Nucleus accumbens (tissue), 56 donors: ENCODE results near the gene YWHAG.
"Not testable (repeated sequence)": the region's sequence is repeated elsewhere in the genome, so short reads cannot be mapped to it uniquely, and the experiment has no call there.

ENCODE experiments used
- DNase-seq, 56 donors: peaks; one replicate each; lab custom pipeline; 2025; lab: John Stamatoyannopoulos, UW

Gene YWHAG

GRCh38 chr7:76352193-76352592, 6.6 kb downstream of the YWHAG start:
- peak in 15 of 56 donors; percentile 2 to 40 (median 22) for DNase-seq

DNA sequence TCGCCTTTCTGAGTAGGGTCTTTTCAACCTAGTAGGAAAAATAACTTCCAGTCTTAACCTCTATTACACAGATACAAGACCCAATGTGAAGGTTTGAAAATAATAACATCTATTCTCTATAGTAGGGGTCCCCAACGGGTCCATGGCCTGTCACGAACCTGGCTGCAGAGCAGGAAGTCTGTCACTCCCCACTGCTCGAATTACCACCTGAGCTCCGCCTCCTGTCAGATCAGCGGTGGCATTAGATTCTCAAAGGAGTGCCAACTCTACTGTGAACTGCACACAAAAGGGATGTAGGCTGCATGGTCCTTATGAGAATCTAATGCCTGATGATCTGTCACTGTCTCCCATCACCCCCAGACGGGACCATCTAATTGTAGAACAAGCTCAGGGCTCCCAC, 7.4 kb downstream of the YWHAG start:
- no peak for DNase-seq

DNA sequence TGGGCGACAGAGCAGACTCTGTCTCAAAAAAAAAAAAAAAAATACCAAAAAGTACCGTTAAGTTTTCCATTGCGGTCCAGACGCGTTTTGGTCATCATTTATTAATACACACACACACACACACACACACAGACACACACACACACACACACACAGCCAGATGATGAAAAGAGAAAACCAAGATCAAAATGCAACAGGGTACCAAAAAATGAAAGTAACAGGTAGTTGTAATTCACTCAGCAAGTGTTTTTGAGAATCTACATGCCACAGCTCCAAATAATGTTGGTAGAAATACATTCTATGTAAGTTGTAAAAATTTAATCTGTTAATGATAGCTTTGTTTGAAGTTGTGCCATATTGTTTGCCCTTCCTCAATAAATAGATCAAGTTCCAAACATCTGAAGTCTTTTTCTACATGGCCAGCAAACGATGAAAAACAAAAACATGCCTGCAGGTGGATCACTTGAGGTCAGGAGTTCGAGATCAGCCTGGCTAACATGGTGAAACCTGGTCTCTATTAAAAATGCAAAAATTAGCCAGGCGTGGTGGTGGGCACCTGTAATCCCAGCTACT, 9.4 kb downstream of the YWHAG start:
- no peak for DNase-seq

GRCh38 chr7:76347710-76348109, 11.1 kb downstream of the YWHAG start:
- DNase-seq: no peak

DNA sequence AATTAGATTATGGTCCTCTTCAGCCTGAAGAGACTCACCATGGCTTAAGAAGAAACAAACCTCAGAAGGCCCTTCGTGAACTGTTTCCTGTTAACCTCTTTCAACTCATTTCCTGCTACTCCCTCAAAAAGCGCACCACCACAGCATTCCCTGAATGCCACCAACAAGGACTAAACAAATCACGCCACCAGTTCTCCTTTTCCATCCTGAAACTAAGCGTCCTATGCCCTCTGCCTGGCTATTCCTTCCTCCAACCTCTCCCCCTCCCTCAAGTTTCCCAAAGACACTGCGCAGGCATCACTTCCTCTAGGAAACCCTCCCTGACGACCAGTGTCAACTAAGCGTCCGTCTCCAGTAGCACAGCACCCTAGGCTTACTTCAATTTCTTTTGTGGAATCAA, 12.0 kb downstream of the YWHAG start:
- no peak for DNase-seq

- no peak for DNase-seq
Measured at GRCh38 chr7:76346097-76346496, 12.7 kb downstream of the YWHAG start.

DNA sequence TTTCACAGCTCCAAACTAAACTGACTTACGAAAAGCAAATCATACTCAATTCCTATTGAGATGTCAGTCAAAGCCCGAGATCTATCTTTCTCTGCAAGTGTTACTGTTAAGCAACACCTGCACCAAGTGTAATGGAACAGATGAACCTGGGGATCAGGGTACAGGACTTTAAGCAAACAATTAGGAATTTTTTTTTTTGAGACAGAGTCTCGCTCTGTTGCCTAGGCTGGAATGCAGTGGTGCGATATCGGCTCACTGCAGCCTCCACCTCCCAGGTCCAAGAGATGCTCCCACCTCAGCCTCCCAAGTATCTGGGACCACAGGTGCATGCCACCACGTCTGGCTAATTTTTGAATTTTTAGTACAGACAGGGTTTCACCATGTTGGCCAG, 14.9 kb downstream of the YWHAG start:
- DNase-seq: no peak

DNA sequence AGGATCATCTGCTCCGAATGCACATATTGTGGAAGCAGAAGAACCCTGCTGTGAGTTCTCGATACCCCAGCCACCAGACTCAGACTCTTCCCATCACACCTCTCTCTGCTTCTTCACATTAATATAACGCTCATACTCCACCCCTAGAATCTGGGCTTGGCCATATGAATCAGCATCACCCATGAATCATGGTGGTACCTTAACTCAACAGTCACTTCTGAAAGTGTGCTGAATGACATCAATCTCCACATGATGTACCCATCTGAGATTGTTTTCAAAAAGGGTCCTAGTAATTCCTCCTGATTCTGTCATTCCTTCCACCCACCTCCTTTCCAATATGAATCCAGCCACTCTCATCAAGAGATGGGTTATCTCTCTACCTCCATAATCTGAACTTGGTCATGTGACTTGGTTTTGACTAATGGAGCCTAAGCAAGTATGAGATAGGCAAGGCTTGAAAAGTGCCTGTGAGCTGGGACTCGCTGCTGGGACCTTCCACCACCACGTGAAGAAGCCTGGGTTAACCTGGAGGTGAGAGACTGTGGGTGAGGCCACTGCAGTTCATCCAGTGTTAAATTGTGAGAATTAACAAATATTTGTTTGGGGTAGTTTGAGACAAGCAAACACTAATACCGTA, 15.4 kb downstream of the YWHAG start:
- no peak for DNase-seq

DNA sequence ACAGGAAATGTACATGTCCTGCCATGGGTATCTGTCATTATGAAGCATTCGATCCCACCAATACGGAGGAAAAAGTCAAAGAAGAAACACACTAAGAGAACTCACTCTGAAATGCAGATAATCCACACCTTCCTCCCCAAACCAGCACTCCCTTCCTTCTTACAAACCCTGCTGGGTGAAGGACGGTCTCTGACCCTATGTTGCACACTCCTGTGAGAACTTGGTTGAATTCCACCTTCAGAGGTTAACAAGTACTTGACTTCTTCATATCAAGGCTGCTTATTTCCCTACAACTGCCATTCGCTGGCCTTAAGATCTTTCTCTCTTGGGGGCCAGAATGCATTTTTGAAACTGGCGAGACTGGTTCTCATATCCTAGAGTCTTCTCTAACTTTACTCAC, 16.6 kb downstream of the YWHAG start:
- DNase-seq: no peak

DNA sequence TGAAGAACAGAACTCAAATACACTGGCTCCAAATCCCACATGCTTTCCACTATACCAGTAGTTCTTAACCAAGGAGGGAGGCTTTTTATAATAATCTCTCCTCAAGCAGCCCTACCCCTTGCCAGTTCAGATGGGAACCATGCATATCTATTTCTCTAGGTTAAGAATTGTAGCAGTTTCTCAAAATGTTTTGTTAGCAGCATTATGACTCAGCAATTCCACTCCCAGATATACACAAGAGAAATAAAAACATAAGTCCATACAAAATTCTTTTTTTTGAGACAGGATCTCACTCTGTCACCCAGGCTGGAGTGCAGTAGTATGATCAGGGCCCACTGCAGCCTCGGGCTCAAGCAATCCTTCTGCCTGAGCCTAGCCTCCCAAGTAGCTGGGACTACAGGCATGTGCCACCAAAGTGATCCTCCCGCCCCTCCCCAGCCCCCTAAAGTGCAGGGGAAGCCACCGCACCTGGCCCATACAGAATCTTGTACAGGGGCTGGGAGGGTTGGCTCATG, 18.1 kb downstream of the YWHAG start:
- DNase-seq: no peak

- DNase-seq: peak in 1 of 56 donors; percentile 4
Measured at GRCh38 chr7:76338298-76339084, 20.3 kb downstream of the YWHAG start.

DNA sequence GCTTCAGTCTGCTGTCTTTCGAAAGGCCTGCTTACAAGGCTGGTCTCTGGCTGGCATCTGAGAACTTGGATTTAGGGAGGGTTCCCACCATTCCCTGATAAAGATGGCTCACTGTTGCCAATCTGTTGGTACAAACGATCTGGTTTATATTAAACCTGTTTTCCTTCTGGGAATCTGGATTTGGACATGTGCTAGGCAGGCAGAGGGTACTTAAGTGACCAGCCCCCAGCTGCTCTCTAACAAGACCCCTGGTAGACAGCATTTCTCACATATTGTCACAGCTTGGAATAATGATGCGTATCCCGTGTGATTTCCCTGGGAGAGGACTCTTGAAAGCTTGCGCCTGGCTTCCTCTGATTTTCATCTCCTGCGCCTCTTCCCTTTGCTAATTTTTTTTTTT, 21.6 kb downstream of the YWHAG start:
- no peak for DNase-seq

DNA sequence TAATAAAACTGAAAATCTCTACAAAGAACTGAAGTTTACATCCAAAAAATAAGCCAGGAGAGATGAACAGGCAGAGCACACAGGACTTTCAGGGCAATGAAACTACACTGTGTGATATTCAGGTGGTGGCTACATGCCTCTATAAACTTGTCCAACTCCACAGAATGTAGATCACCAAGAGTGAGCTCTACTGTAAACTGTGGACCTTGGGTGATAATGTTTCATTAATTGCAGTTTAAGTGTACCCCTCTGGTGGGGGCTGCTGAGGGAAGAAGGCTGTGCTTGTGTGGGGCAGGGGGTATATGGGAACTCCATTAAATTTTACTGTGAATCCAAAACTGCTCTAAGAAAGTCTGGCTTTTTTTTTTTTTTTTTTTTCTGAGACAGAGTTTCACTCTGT, 22.7 kb downstream of the YWHAG start:
- DNase-seq: no peak

DNA sequence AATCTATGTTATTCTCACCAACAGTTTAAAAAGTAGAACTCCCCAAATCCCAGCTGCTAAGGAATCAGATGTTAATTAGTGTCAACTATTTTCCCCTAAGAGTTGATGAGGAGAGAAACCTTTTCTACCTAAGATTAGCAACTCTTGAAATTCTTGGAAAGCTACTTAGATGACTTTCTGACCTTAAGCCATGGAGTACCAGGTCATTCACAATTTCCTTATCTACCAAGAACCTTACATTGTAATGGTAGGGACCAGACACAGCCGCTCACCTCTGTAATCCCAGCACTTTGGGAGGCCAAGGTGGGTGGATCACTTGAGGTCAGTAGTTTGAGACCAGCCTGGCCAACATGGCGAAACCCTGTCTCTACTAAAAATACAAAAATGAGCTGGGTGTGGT, 23.4 kb downstream of the YWHAG start:
- not testable (repeated sequence) for DNase-seq

GRCh38 chr7:76334320-76334967, 24.3 kb downstream of the YWHAG start:
- DNase-seq: no peak

DNA sequence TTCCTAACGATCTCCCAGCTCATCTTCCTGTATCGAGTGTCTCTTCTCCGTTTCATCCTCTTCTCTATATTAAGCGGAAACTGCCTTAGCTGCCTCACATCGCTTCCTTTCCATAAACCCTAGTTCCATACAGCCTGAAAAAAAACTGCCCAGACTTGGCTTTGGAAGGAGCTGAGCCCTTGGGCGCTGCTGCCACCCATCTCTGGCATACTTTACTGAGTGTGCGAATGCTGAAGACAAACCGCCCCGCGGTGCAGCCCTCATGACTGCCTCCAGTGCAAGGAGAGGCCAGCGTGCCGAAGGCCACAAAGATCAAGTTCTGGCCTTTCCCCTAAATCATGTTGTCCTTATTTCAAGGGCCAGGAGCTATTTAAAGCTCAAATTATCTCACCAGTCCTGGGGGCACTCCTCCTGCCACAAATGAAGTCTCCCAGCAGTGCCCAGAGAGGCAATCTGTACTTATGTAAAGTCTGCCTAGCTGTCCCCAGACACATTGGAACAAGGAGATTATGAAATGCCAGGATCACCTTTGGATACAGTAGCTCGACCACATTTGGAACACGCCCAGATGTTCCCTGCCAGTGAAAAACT, 25.2 kb downstream of the YWHAG start:
- peak in 1 of 56 donors; percentile 12 for DNase-seq

- DNase-seq: no peak
Measured at GRCh38 chr7:76332078-76332477, 26.7 kb downstream of the YWHAG start.

- DNase-seq: no peak
Measured at GRCh38 chr7:76330673-76331072, 28.1 kb downstream of the YWHAG start.

DNA sequence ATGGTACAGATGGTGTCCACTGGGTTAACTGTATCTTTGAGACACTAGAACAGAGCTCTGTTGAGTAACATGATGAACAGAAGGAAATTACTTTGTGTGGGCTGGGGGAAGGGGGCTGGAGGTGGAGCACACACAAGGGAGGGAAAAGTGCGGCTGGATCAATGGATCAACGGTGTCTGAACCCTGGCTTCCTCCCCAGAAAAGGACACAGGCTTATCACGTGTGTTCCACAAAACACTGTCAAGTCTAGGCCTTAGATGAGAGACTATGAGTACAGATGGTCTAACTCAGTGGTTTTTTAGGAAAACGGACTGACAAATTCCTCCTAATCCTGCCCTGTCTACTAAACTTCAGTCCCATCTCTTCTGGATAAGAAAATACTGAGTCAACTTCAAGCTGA, 28.5 kb downstream of the YWHAG start:
- no peak for DNase-seq

GRCh38 chr7:76329479-76329878, 29.3 kb downstream of the YWHAG start:
- DNase-seq: no peak

DNA sequence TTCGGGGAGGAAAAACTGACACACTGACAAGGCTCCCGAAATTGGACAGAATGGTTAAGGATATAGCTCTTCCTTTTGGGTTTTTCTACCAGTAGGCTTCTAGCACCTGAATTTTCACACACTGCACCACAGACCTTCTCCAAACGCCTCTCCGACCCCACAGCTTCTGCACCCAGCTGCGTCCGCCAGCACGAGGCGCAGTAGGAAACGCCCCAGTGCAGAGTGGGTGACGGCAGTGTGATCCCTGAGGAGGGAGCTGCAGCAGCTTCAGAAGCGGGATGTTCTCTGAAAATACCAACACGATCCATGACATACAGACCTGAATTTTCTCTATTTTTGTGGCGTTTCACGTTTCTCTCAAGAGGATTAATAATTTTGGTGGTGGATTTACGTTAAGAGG, 30.4 kb downstream of the YWHAG start:
- DNase-seq: peak in 1 of 56 donors; percentile 10
